IMR-90 (cell line): Measurements from ENCODE around the gene RIMBP2. TPM values are rescaled to one million over a fixed set of nuclear protein-coding genes. Genes with fewer than 3 reads are reported as not detected.

Source experiments
- ATAC-seq: fragments of 200-7000 bp; cut with Tn5 transposase; 2 replicates; pipeline ENCODE4 v1.9.1; 2020; ENCODE audit warnings: low read depth, mild to moderate bottlenecking, moderate library complexity
- BruUV-seq: library from RNA; stranded (reverse); fragments of 400-500 nt; replicated peaks from 2 replicates; lab custom pipeline; 2021; lab: Mats Ljungman, UMichigan
- CTCF ChIA-PET: fragments of 300-600 bp; formaldehyde crosslinking; extraction: SDS; loops from one replicate; lab custom pipeline; 2021; ENCODE audit warnings: antibody characterized with exemption; lab: Yijun Ruan, JAX
- POLR2A ChIA-PET: fragments of 300-600 bp; sonication (Branson Sonifier 250); formaldehyde crosslinking; loops from one replicate; lab custom pipeline; 2022; ENCODE audit warnings: antibody characterized with exemption; ENCODE audit not compliant: unreplicated experiment; lab: Charles Lee
- DNase-seq: peaks from one replicate; pipeline ENCODE4 v3.0.0; 2013
- H2AFZ ChIP-seq: replicated peaks from 2 replicates; pipeline ENCODE3; 2013; ENCODE audit warnings: low read length, mild to moderate bottlenecking; ENCODE audit not compliant: poor library complexity
- H2AK5ac ChIP-seq: 2 replicates; pipeline ENCODE4 v1.6.1; 2013; ENCODE audit warnings: low read depth, low read length, inconsistent platforms
- H2AK9ac ChIP-seq: replicated peaks from 2 replicates; pipeline ENCODE3; 2013; ENCODE audit warnings: mild to moderate bottlenecking, low read depth, low read length, moderate library complexity; ENCODE audit not compliant: poor library complexity
- H2BK120ac ChIP-seq: 2 replicates; pipeline ENCODE4 v1.6.1; 2013; ENCODE audit warnings: low read depth, low read length, inconsistent platforms
- H2BK15ac ChIP-seq: 3 replicates; pipeline ENCODE4 v1.6.1; 2013; ENCODE audit warnings: low read depth, low read length, inconsistent platforms
- H2BK20ac ChIP-seq: 2 replicates; pipeline ENCODE4 v1.6.1; 2013; ENCODE audit warnings: low read depth, mild to moderate bottlenecking, inconsistent platforms, low read length, moderate library complexity
- H2BK5ac ChIP-seq: 2 replicates; pipeline ENCODE4 v1.6.1; 2013; ENCODE audit warnings: mild to moderate bottlenecking, low read depth, low read length, inconsistent platforms; ENCODE audit not compliant: poor library complexity, severe bottlenecking
- H3K14ac ChIP-seq: replicated peaks from 2 replicates; pipeline ENCODE4 v1.6.1; 2013; ENCODE audit warnings: low read depth, low read length, inconsistent platforms
- H3K18ac ChIP-seq: 2 replicates; pipeline ENCODE4 v1.6.1; 2013; ENCODE audit warnings: low read depth, low read length, control low read depth
- H3K23ac ChIP-seq: 2 replicates; pipeline ENCODE4 v1.6.1; 2013; ENCODE audit warnings: low read depth, low read length, inconsistent platforms
- H3K27ac ChIP-seq: 2 replicates; pipeline ENCODE4 v1.5.1; 2013; ENCODE audit warnings: mild to moderate bottlenecking, control low read depth, low read length; ENCODE audit not compliant: insufficient read depth
- H3K27me3 ChIP-seq: 2 replicates; pipeline ENCODE4 v1.6.1; 2013; ENCODE audit warnings: low read length; ENCODE audit not compliant: control insufficient read depth, insufficient read depth
- H3K36me3 ChIP-seq: 2 replicates; pipeline ENCODE4 v1.6.1; 2013; ENCODE audit warnings: low read length, mixed read lengths; ENCODE audit not compliant: control insufficient read depth, insufficient read depth
- H3K4ac ChIP-seq: 2 replicates; pipeline ENCODE4 v1.6.1; 2013; ENCODE audit warnings: low read depth, low read length, inconsistent platforms
- H3K4me1 ChIP-seq: 2 replicates; pipeline ENCODE4 v1.6.1; 2013; ENCODE audit warnings: low read length, mixed read lengths; ENCODE audit not compliant: control insufficient read depth, insufficient read depth
- H3K4me2 ChIP-seq: 2 replicates; pipeline ENCODE4 v1.6.1; 2013; ENCODE audit warnings: low read depth, mild to moderate bottlenecking, control low read depth, low read length, moderate library complexity
- H3K4me3 ChIP-seq: 2 replicates; pipeline ENCODE4 v1.5.1; 2013; ENCODE audit warnings: low read depth, mild to moderate bottlenecking, control low read depth, low read length, moderate library complexity; ENCODE audit not compliant: insufficient read depth
- H3K56ac ChIP-seq: 2 replicates; pipeline ENCODE4 v1.6.1; 2013; ENCODE audit warnings: low read length, inconsistent platforms; ENCODE audit not compliant: insufficient read depth; ENCODE audit errors: extremely low read depth
- H3K79me1 ChIP-seq, 2 experiments: 2 replicates each; pipeline ENCODE4 v1.6.1; 2013; ENCODE audit warnings: low read length in 2 of 2, inconsistent platforms in 1 of 2, low read depth in 1 of 2
- H3K9ac ChIP-seq: 2 replicates; pipeline ENCODE4 v1.6.1; 2013; ENCODE audit warnings: low read depth, low read length, control low read depth
- H3K9me1 ChIP-seq: 2 replicates; pipeline ENCODE4 v1.6.1; 2013; ENCODE audit warnings: low read length, inconsistent platforms; ENCODE audit not compliant: insufficient read depth
- H3K9me3 ChIP-seq: 2 replicates; pipeline ENCODE4 v1.6.1; 2013; ENCODE audit warnings: low read length; ENCODE audit not compliant: control insufficient read depth, insufficient read depth
- H4K20me1 ChIP-seq: 2 replicates; pipeline ENCODE4 v1.6.1; 2013; ENCODE audit warnings: low read length, inconsistent platforms; ENCODE audit not compliant: insufficient read depth
- H4K5ac ChIP-seq: 2 replicates; pipeline ENCODE4 v1.6.1; 2013; ENCODE audit warnings: mild to moderate bottlenecking, low read depth, low read length, control low read depth
- H4K8ac ChIP-seq, 2 experiments: 2 replicates each; pipeline ENCODE4 v1.6.1; 2013; ENCODE audit warnings: low read depth in 2 of 2, low read length in 2 of 2, control low read depth in 1 of 2, inconsistent platforms in 1 of 2
- H4K91ac ChIP-seq: 2 replicates; pipeline ENCODE4 v1.6.1; 2013; ENCODE audit warnings: low read depth, low read length, inconsistent platforms; ENCODE audit not compliant: insufficient read depth
- BHLHE40 ChIP-seq: fragments of 150-350 bp; IDR thresholded peaks from 2 replicates; pipeline ENCODE4 v1.6.1; 2016; ENCODE audit warnings: mild to moderate bottlenecking, low read depth, low read length
- CEBPB ChIP-seq: IDR thresholded peaks from 2 replicates; pipeline ENCODE4 v1.6.1; 2012; ENCODE audit warnings: low read depth, low read length, improper control_type of control experiment
- CHD1 ChIP-seq: IDR thresholded peaks from 2 replicates; pipeline ENCODE4 v1.6.1; 2012; ENCODE audit warnings: low read depth, low read length, improper control_type of control experiment
- FOS ChIP-seq: fragments of 150-350 bp; IDR thresholded peaks from 2 replicates; pipeline ENCODE4 v1.6.1; 2016; ENCODE audit warnings: low read depth, low read length
- MAFK ChIP-seq: IDR thresholded peaks from 2 replicates; pipeline ENCODE4 v1.6.1; 2012; ENCODE audit warnings: low read depth, low read length, improper control_type of control experiment
- MAZ ChIP-seq: IDR thresholded peaks from 2 replicates; pipeline ENCODE4 v1.6.1; 2012; ENCODE audit warnings: low read depth, mild to moderate bottlenecking, low read length, improper control_type of control experiment, moderate library complexity, borderline replicate concordance
- MXI1 ChIP-seq: IDR thresholded peaks from 2 replicates; pipeline ENCODE4 v1.6.1; 2012; ENCODE audit warnings: low read depth, mild to moderate bottlenecking, low read length, moderate library complexity, borderline replicate concordance
- NFE2L2 ChIP-seq: fragments of 150-350 bp; IDR thresholded peaks from 2 replicates; pipeline ENCODE4 v1.6.1; 2016; ENCODE audit warnings: low read depth, mild to moderate bottlenecking, low read length
- POLR2A ChIP-seq: IDR thresholded peaks from 2 replicates; pipeline ENCODE4 v1.6.1; 2012; ENCODE audit warnings: mild to moderate bottlenecking, low read depth, low read length
- RAD21 ChIP-seq: IDR thresholded peaks from 2 replicates; pipeline ENCODE4 v1.6.1; 2012; ENCODE audit warnings: low read length, improper control_type of control experiment
- RCOR1 ChIP-seq: IDR thresholded peaks from 2 replicates; pipeline ENCODE4 v1.6.1; 2012; ENCODE audit warnings: mild to moderate bottlenecking, low read length, improper control_type of control experiment; ENCODE audit not compliant: insufficient replicate concordance
- RFX5 ChIP-seq: IDR thresholded peaks from 2 replicates; pipeline ENCODE4 v1.8.0; 2012; ENCODE audit warnings: low read depth, mild to moderate bottlenecking, low read length, moderate library complexity
- SMC3 ChIP-seq: fragments of 150-350 bp; IDR thresholded peaks from 2 replicates; pipeline ENCODE4 v1.6.1; 2016; ENCODE audit warnings: low read depth, mild to moderate bottlenecking, antibody characterized with exemption, low read length, moderate library complexity
- USF2 ChIP-seq: fragments of 150-350 bp; IDR thresholded peaks from 2 replicates; pipeline ENCODE4 v1.6.1; 2017; ENCODE audit warnings: mild to moderate bottlenecking, antibody characterized with exemption, low read length, low read depth
- WGBS, 2 experiments: methylation state at CpG; one replicate each; pipeline versions ENCODE4 v1.1.5 to v1.1.7; 2013; ENCODE audit warnings: missing lambda C conversion rate in 2 of 2; ENCODE audit not compliant: insufficient read length in 1 of 2; ENCODE audit errors: extremely low coverage in 2 of 2; 5-methylcytosine and 5-hydroxymethylcytosine counted together
- dilution Hi-C: fragments of 300-500 bp; cut with HindIII; formaldehyde crosslinking; loops from one replicate; pipeline ENCODE4 v1.14.3; 2018; ENCODE audit warnings: low sequenced_read_pairs; ENCODE audit not compliant: unreplicated experiment
- in situ Hi-C: fragments of 300-500 bp; cut with MboI; formaldehyde crosslinking; loops from 3 replicates; pipeline ENCODE4 v1.14.3; 2019; ENCODE audit warnings: low sequenced_read_pairs, inconsistent platforms, mixed read lengths
- intact Hi-C: fragments of 100-400 bp; cut with micrococcal nuclease; formaldehyde crosslinking; loops from 2 replicates; pipeline ENCODE4 v1.10.0; 2022
- polyA plus RNA-seq, 3 experiments: library from polyadenylated mRNA; depleted of rRNA; stranded (reverse); fragments of >200 nt; gene quantifications; 2 replicates each; pipeline ENCODE4 v1.2.3, GENCODE V29; 2012; ENCODE audit warnings: low replicate concordance in 1 of 3
- total RNA-seq: library from RNA; depleted of rRNA; stranded (reverse); fragments of >200 nt; gene quantifications from 2 replicates; pipeline ENCODE4 v1.2.3, GENCODE V29; 2012
- TF ChIP-seq, protein P1 (sequence below): fragments of 150-350 bp; IDR thresholded peaks from 2 replicates; pipeline ENCODE4 v1.6.1; 2016; ENCODE audit warnings: low read depth, mild to moderate bottlenecking, low read length, moderate library complexity, borderline replicate concordance
- TF ChIP-seq, protein P2 (sequence below): conservative IDR thresholded peaks from 2 replicates; pipeline ENCODE4 v1.5.1; 2012; ENCODE audit warnings: mild to moderate bottlenecking, low read depth, low read length, improper control_type of control experiment

RIMBP2 gene
- total and polyA plus RNA-seq, 2 of the 4 experiments (the other 2 are of a cell fraction) = not detected

- no peak overlapping the region for H3K9ac ChIP-seq
- DNase-seq = no peak
- H2AFZ ChIP-seq = no peak overlapping the region
- no peak overlapping the region for H3K23ac ChIP-seq
- H3K36me3 ChIP-seq = no peaks in the 10 kb centered on the region
- ATAC-seq = no peak
- H4K5ac ChIP-seq = no peak overlapping the region
- no peak overlapping the region for H3K14ac ChIP-seq
- intact Hi-C loops (no loop called here), in situ Hi-C loops (no loop called here), dilution Hi-C loops (no loop called here)
- CTCF ChIA-PET = no interaction called here
- no peaks in the 10 kb centered on the region for H3K79me1 ChIP-seq
- H3K4me3 ChIP-seq = no peak overlapping the region
- H3K27ac ChIP-seq = no peak overlapping the region
- no peak overlapping the region for H3K18ac ChIP-seq
- H3K9me3 ChIP-seq = peaks cover 21% of the 10 kb centered on the region
- no peak overlapping the region for H4K91ac ChIP-seq
- no TSS peak for BruUV-seq
- H2BK15ac ChIP-seq = no peak overlapping the region
- POLR2A ChIA-PET = no interaction called here
- no peak overlapping the region for H2BK20ac ChIP-seq
- no peak overlapping the region for H2BK5ac ChIP-seq
- H3K27me3 ChIP-seq = no peaks in the 10 kb centered on the region
- H3K4me1 ChIP-seq = no peaks in the 10 kb centered on the region
- no peak overlapping the region for H2AK9ac ChIP-seq
- no peaks in the 10 kb centered on the region for H3K9me1 ChIP-seq
- no peak overlapping the region for H3K4ac ChIP-seq
- no peak for TF ChIP-seq RFX5
- no peak for TF ChIP-seq MAZ
- no peak for TF ChIP-seq MAFK
- TF ChIP-seq RAD21 = no peak
- no peak for TF ChIP-seq RCOR1
- TF ChIP-seq MXI1 = no peak
- TF ChIP-seq FOS = no peak
- no peak for TF ChIP-seq NFE2L2
- TF ChIP-seq CHD1 = no peak
- TF ChIP-seq POLR2A = no peak
- no peak for TF ChIP-seq CEBPB
- TF ChIP-seq BHLHE40 = no peak
- TF ChIP-seq SMC3 = no peak
- TF ChIP-seq, protein P1, sequence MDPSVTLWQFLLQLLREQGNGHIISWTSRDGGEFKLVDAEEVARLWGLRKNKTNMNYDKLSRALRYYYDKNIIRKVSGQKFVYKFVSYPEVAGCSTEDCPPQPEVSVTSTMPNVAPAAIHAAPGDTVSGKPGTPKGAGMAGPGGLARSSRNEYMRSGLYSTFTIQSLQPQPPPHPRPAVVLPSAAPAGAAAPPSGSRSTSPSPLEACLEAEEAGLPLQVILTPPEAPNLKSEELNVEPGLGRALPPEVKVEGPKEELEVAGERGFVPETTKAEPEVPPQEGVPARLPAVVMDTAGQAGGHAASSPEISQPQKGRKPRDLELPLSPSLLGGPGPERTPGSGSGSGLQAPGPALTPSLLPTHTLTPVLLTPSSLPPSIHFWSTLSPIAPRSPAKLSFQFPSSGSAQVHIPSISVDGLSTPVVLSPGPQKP = no peak
- TF ChIP-seq USF2 = no peak
- TF ChIP-seq, protein P2, sequence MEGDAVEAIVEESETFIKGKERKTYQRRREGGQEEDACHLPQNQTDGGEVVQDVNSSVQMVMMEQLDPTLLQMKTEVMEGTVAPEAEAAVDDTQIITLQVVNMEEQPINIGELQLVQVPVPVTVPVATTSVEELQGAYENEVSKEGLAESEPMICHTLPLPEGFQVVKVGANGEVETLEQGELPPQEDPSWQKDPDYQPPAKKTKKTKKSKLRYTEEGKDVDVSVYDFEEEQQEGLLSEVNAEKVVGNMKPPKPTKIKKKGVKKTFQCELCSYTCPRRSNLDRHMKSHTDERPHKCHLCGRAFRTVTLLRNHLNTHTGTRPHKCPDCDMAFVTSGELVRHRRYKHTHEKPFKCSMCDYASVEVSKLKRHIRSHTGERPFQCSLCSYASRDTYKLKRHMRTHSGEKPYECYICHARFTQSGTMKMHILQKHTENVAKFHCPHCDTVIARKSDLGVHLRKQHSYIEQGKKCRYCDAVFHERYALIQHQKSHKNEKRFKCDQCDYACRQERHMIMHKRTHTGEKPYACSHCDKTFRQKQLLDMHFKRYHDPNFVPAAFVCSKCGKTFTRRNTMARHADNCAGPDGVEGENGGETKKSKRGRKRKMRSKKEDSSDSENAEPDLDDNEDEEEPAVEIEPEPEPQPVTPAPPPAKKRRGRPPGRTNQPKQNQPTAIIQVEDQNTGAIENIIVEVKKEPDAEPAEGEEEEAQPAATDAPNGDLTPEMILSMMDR = no peak
- no peak overlapping the region for H4K8ac ChIP-seq
- no peak overlapping the region for H3K4me2 ChIP-seq
- H2BK120ac ChIP-seq = no peak overlapping the region
- H4K20me1 ChIP-seq = no peaks in the 10 kb centered on the region
- no peak overlapping the region for H2AK5ac ChIP-seq
- WGBS, 2 experiments = no CpG with 5 or more reads among the region's 2 CpGs
- no peak overlapping the region for H3K56ac ChIP-seq
Measured at GRCh38 chr12:130396667-130397066, 319.4 kb downstream of the RIMBP2 start.
